B cell (primary cell): ENCODE results near the gene ARHGAP22. TPM values are rescaled to one million over a fixed set of nuclear protein-coding genes. Genes with fewer than 3 reads are reported as not detected.

Experiments used
- ATAC-seq: fragments of 200-7000 bp; cut with Tn5 transposase; one replicate; pipeline ENCODE4 v1.10.0; 2021; ENCODE audit warnings: low read depth, mild to moderate bottlenecking, moderate number of reproducible peaks, moderate library complexity
- CTCF ChIA-PET: fragments of 350-600 bp; sonication (Branson Sonifier 250); formaldehyde crosslinking; loops from one replicate; lab custom pipeline; 2021; ENCODE audit warnings: antibody characterized with exemption, inconsistent platforms; lab: Charles Lee
- POLR2A ChIA-PET: fragments of 350-600 bp; sonication (Branson Sonifier 250); formaldehyde crosslinking; loops from one replicate; lab custom pipeline; 2021; ENCODE audit warnings: antibody characterized with exemption; lab: Charles Lee
- DNase-seq: peaks from one replicate; pipeline ENCODE4 v3.0.0; 2013
- H2AFZ ChIP-seq: 2 replicates; pipeline ENCODE4 v1.6.1; 2012; ENCODE audit warnings: mild to moderate bottlenecking, low read depth, low read length; ENCODE audit not compliant: insufficient read depth, poor library complexity, severe bottlenecking
- H3K27ac ChIP-seq, 2 donors: 1 replicate in 1 of 2; 2 replicates in 1 of 2; pipeline ENCODE4 v1.5.1; 2012 to 2013; ENCODE audit warnings: low read length in 2 of 2, mild to moderate bottlenecking in 2 of 2, moderate library complexity in 1 of 2
- H3K27me3 ChIP-seq, 4 experiments: fragments of 200-600 bp in 1 of 4; sonication (generic) in 1 of 4; replicated peaks in 1 of 4; 1 replicate in 2 of 4; 2 replicates in 2 of 4; pipeline versions ENCODE4 v1.6.1 to v1.7.0; 2013 to 2016; ENCODE audit warnings: low read length in 3 of 4, mild to moderate bottlenecking in 2 of 4, mixed read lengths in 1 of 4, moderate library complexity in 1 of 4; ENCODE audit not compliant: insufficient read depth in 4 of 4, control insufficient read depth in 3 of 4; ENCODE audit errors: control extremely low read depth in 1 of 4
- H3K36me3 ChIP-seq, 2 experiments: replicated peaks in 1 of 2; 1 replicate in 1 of 2; 2 replicates in 1 of 2; pipeline versions ENCODE4 v1.6.1 to v1.7.1; 2013; ENCODE audit warnings: low read length in 1 of 2; ENCODE audit not compliant: insufficient read depth in 2 of 2, control insufficient read depth in 1 of 2; ENCODE audit errors: control extremely low read depth in 1 of 2, extremely low read depth in 1 of 2
- H3K4me1 ChIP-seq, 2 donors: fragments of 200-600 bp in 1 of 2; sonication (generic) in 1 of 2; 1 replicate in 1 of 2; 2 replicates in 1 of 2; pipeline versions ENCODE4 v1.5.1 to v1.6.1; 2013 to 2017; ENCODE audit warnings: low read length in 2 of 2; ENCODE audit not compliant: control insufficient read depth in 2 of 2, insufficient read depth in 2 of 2
- H3K4me2 ChIP-seq: replicated peaks from 2 replicates; pipeline ENCODE3; 2012; ENCODE audit warnings: mild to moderate bottlenecking, low read depth, low read length; ENCODE audit not compliant: poor library complexity, severe bottlenecking
- H3K4me3 ChIP-seq, 5 experiments: fragments of 200-600 bp in 1 of 5; sonication (generic) in 1 of 5; 1 replicate in 3 of 5; 2 replicates in 2 of 5; pipeline versions ENCODE4 v1.5.1 to v1.7.0; 2011 to 2016; ENCODE audit warnings: low read length in 4 of 5, mild to moderate bottlenecking in 4 of 5, low read depth in 2 of 5, control low read depth in 1 of 5, moderate library complexity in 1 of 5; ENCODE audit not compliant: insufficient read depth in 1 of 5; ENCODE audit errors: control extremely low read depth in 1 of 5, extremely low read depth in 1 of 5
- H3K79me2 ChIP-seq: fragments of 200-600 bp; sonication (generic); one replicate; pipeline ENCODE4 v1.6.0; 2016; ENCODE audit warnings: low read length; ENCODE audit not compliant: control insufficient read depth, insufficient read depth
- H3K9ac ChIP-seq: fragments of 200-600 bp; sonication (generic); 2 replicates; pipeline ENCODE4 v1.6.1; 2017; ENCODE audit warnings: mild to moderate bottlenecking, low read length, moderate library complexity
- H3K9me3 ChIP-seq, 3 donors: one replicate each; pipeline versions ENCODE4 v1.6.1 to v1.7.1; 2013; ENCODE audit warnings: low read length in 2 of 3; ENCODE audit not compliant: control insufficient read depth in 2 of 3, insufficient read depth in 1 of 3; ENCODE audit errors: control extremely low read depth in 1 of 3
- H4K20me1 ChIP-seq: 2 replicates; pipeline ENCODE4 v1.6.0; 2012; ENCODE audit warnings: mild to moderate bottlenecking, low read length; ENCODE audit not compliant: insufficient read depth, control insufficient read depth, poor library complexity, severe bottlenecking
- H3K27ac Mint-ChIP-seq: one replicate; pipeline ENCODE4 v1.8.0; 2021; ENCODE audit warnings: mixed read lengths
- H3K27me3 Mint-ChIP-seq: one replicate; pipeline ENCODE4 v1.8.0; 2021; ENCODE audit warnings: mixed read lengths
- H3K4me1 Mint-ChIP-seq: one replicate; pipeline ENCODE4 v1.8.0; 2021; ENCODE audit warnings: mixed read lengths
- H3K4me3 Mint-ChIP-seq: one replicate; pipeline ENCODE4 v1.8.0; 2021; ENCODE audit warnings: mixed read lengths
- H3K9me3 Mint-ChIP-seq: one replicate; pipeline ENCODE4 v1.8.0; 2022; ENCODE audit warnings: mixed read lengths; ENCODE audit not compliant: insufficient read depth
- CTCF ChIP-seq: fragments of 200-600 bp; IDR thresholded peaks from one replicate; pipeline ENCODE4 v1.8.0; 2022; ENCODE audit warnings: antibody characterized with exemption, mild to moderate bottlenecking
- EZH2 ChIP-seq: IDR thresholded peaks from 2 replicates; pipeline ENCODE4 v1.6.1; 2012; ENCODE audit warnings: borderline replicate concordance, low read depth, mild to moderate bottlenecking, moderate library complexity, low read length; ENCODE audit not compliant: insufficient read depth, poor library complexity, severe bottlenecking
- WGBS: methylation state at CpG from one replicate; pipeline ENCODE4 v1.1.5; 2013; ENCODE audit warnings: missing lambda C conversion rate; ENCODE audit not compliant: insufficient coverage; 5-methylcytosine and 5-hydroxymethylcytosine counted together
- intact Hi-C: fragments of 100-400 bp; cut with micrococcal nuclease; formaldehyde crosslinking; loops from one replicate; pipeline ENCODE4 v1.10.0; 2022
- polyA plus RNA-seq: library from polyadenylated mRNA; depleted of rRNA; stranded (reverse); fragments of >200 nt; gene quantifications from 2 replicates; pipeline ENCODE4 v1.2.3, GENCODE V29; 2012
- total RNA-seq, 2 donors: library from RNA; stranded (reverse); fragments of 120-200 nt in 1 of 2; gene quantifications; 1 replicate in 1 of 2; 2 replicates in 1 of 2; pipeline versions ENCODE4 v1.2.3 to v1.2.4, GENCODE V29; 2013 to 2022

The ARHGAP22 gene
- total and polyA plus RNA-seq, 2 donors (not counting 1 experiment from before 2014, with no cell fraction given) = 1.9 to 2.0 TPM

GRCh38 chr10:48609441-48609840 is 4.6 kb upstream of the ARHGAP22 start:
- Histone ChIP-seq H3K4me2 (no peak overlapping the region), H3K27ac (no peak overlapping the region), H3K27me3 (peaks cover 0 to 12% (median 4%) of the 10 kb centered on the region in 4 experiments), H3K4me1 (peaks cover 13 to 21% of the 10 kb centered on the region in 2 donors), H3K79me2 (peaks cover 3% of the 10 kb centered on the region), H2AFZ (no peak overlapping the region), H4K20me1 (no peaks in the 10 kb centered on the region), H3K9ac (no peak overlapping the region), H3K9me3 (peaks cover 0 to 3% (median 0%) of the 10 kb centered on the region in 3 donors), H3K4me3 (no peak overlapping the region), H3K36me3 (no peaks in the 10 kb centered on the region)
- WGBS = 92% methylated on average over 1 of the region's 5 CpGs
- no peak for ATAC-seq
- ChIA-PET CTCF (interaction anchor here (1.0 to 19.7 kb wide), 12 partner anchors 14 to 245 kb away, joined by 3 to 407 read pairs (median 19); no protein-coding TSS in a partner anchor), POLR2A (no interaction called here)
- peaks cover 13% of the 10 kb centered on the region for H3K27me3 Mint-ChIP-seq
- no peak for TF ChIP-seq EZH2
- TF ChIP-seq CTCF = no peak
- no peak overlapping the region for H3K4me3 Mint-ChIP-seq
- H3K9me3 Mint-ChIP-seq = no peaks in the 10 kb centered on the region
- intact Hi-C loops = loop anchor here (2.0 kb wide), 1 partner anchor 25 kb away; no protein-coding TSS in a partner anchor
- DNase-seq = no peak
- H3K27ac Mint-ChIP-seq = no peak overlapping the region
- H3K4me1 Mint-ChIP-seq = peaks cover 22% of the 10 kb centered on the region

- H3K4me2 ChIP-seq = no peak overlapping the region
- Mint-ChIP-seq H3K4me3 (no peak overlapping the region), H3K9me3 (no peaks in the 10 kb centered on the region), H3K4me1 (peaks cover 27% of the 10 kb centered on the region), H3K27ac (no peak overlapping the region), H3K27me3 (peaks cover 13% of the 10 kb centered on the region)
- H3K27me3 ChIP-seq = peaks cover 0 to 12% (median 4%) of the 10 kb centered on the region in 4 experiments
- H3K4me1 ChIP-seq = peaks cover 16 to 26% of the 10 kb centered on the region in 2 donors
- H3K9ac ChIP-seq = no peak overlapping the region
- no peak overlapping the region for H2AFZ ChIP-seq
- intact Hi-C loops = loop anchor here (1.0 to 2.0 kb wide), 3 partner anchors 26 to 57 kb away; no protein-coding TSS in a partner anchor
- no peaks in the 10 kb centered on the region for H4K20me1 ChIP-seq
- no peak overlapping the region for H3K4me3 ChIP-seq
- ATAC-seq (no peak), DNase-seq (no peak)
- H3K27ac ChIP-seq = no peak overlapping the region
- ChIA-PET CTCF (interaction anchor here (0.8 to 19.7 kb wide), 18 partner anchors 14 to 299 kb away, joined by 3 to 407 read pairs (median 10); no protein-coding TSS in a partner anchor), POLR2A (interaction anchor here (0.9 kb wide), 1 partner anchor 47 kb away, joined by 3 read pairs; no protein-coding TSS in a partner anchor)
- peaks cover 0 to 1% (median 0%) of the 10 kb centered on the region in 3 donors for H3K9me3 ChIP-seq
- H3K79me2 ChIP-seq = peaks cover 8% of the 10 kb centered on the region
- no peaks in the 10 kb centered on the region for H3K36me3 ChIP-seq
- TF ChIP-seq EZH2 (no peak), CTCF (no peak)
Measured at GRCh38 chr10:48608976-48609375, 4.1 kb upstream of the ARHGAP22 start.
